Glutamatergic neuron (in vitro differentiated cells): ENCODE measurements around the gene BRINP3. TPM values are rescaled to one million over a fixed set of nuclear protein-coding genes. Genes with fewer than 3 reads are reported as not detected.
A peak's percentile ranks its signal among the peaks of the same experiment; 100 is the strongest.

Source experiments
- DNase-seq: peaks from one replicate; pipeline ENCODE4 v3.0.0; 2022
- H3K27ac Mint-ChIP-seq: one replicate; pipeline ENCODE4 v1.8.0; 2020; ENCODE audit warnings: mild to moderate bottlenecking, mixed read lengths, inconsistent platforms; ENCODE audit not compliant: unreplicated experiment
- H3K27me3 Mint-ChIP-seq: one replicate; pipeline ENCODE4 v1.8.0; 2020; ENCODE audit warnings: mild to moderate bottlenecking, moderate library complexity, mixed read lengths, inconsistent platforms; ENCODE audit not compliant: unreplicated experiment
- H3K36me3 Mint-ChIP-seq: one replicate; pipeline ENCODE4 v1.8.0; 2020; ENCODE audit warnings: mild to moderate bottlenecking, mixed read lengths, inconsistent platforms; ENCODE audit not compliant: unreplicated experiment
- H3K4me1 Mint-ChIP-seq: one replicate; pipeline ENCODE4 v1.8.0; 2020; ENCODE audit warnings: mild to moderate bottlenecking, low read depth, mixed read lengths, inconsistent platforms; ENCODE audit not compliant: unreplicated experiment
- H3K4me3 Mint-ChIP-seq: one replicate; pipeline ENCODE4 v1.8.0; 2020; ENCODE audit warnings: mild to moderate bottlenecking, mixed read lengths, inconsistent platforms; ENCODE audit not compliant: unreplicated experiment
- H3K9me3 Mint-ChIP-seq: one replicate; pipeline ENCODE4 v1.8.0; 2020; ENCODE audit warnings: mild to moderate bottlenecking, moderate library complexity, mixed read lengths, inconsistent platforms; ENCODE audit not compliant: unreplicated experiment
- total RNA-seq: library from RNA; stranded (reverse); fragmentation: NEBNext Ultra II Directional; extraction: Animal tissue kit (Norgen Biotek cat#: 25700); gene quantifications from one replicate; pipeline ENCODE4 v1.2.1, GENCODE V29; 2021; ENCODE audit not compliant: unreplicated experiment
- TF ChIP-seq, protein P1 (sequence below): fragments of 200-600 bp; sonication (generic); IDR thresholded peaks from one replicate; pipeline ENCODE4 v1.5.0; 2021; ENCODE audit not compliant: partially characterized antibody, unreplicated experiment

The BRINP3 gene
- total RNA-seq, 1 donor from 2014 or later, result not detected

GRCh38 chr1:190479050-190479397, 1.4 kb upstream of the BRINP3 start:
- DNase-seq, result no peak
- Mint-ChIP-seq H3K4me3 (peak overlapping the region; percentile 90), H3K4me1 (peaks cover 31% of the 10 kb centered on the region), H3K27me3 (peaks cover 15% of the 10 kb centered on the region), H3K36me3 (no peaks in the 10 kb centered on the region), H3K27ac (peak overlapping the region; percentile 72), H3K9me3 (peaks cover 11% of the 10 kb centered on the region)
- TF ChIP-seq, protein P1, sequence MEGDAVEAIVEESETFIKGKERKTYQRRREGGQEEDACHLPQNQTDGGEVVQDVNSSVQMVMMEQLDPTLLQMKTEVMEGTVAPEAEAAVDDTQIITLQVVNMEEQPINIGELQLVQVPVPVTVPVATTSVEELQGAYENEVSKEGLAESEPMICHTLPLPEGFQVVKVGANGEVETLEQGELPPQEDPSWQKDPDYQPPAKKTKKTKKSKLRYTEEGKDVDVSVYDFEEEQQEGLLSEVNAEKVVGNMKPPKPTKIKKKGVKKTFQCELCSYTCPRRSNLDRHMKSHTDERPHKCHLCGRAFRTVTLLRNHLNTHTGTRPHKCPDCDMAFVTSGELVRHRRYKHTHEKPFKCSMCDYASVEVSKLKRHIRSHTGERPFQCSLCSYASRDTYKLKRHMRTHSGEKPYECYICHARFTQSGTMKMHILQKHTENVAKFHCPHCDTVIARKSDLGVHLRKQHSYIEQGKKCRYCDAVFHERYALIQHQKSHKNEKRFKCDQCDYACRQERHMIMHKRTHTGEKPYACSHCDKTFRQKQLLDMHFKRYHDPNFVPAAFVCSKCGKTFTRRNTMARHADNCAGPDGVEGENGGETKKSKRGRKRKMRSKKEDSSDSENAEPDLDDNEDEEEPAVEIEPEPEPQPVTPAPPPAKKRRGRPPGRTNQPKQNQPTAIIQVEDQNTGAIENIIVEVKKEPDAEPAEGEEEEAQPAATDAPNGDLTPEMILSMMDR, result no peak

GRCh38 chr1:190478149-190479049, 735 bp upstream of the BRINP3 start:
- H3K9me3 Mint-ChIP-seq, result peaks cover 11% of the 10 kb centered on the region
- H3K27ac Mint-ChIP-seq, result peak overlapping the region; percentile 72
- TF ChIP-seq, protein P1, result no peak
- H3K4me1 Mint-ChIP-seq, result peaks cover 31% of the 10 kb centered on the region
- H3K36me3 Mint-ChIP-seq, result no peaks in the 10 kb centered on the region
- peaks cover 17% of the 10 kb centered on the region for H3K27me3 Mint-ChIP-seq
- H3K4me3 Mint-ChIP-seq, result peak overlapping the region; percentile 90
- peak; percentile 66 for DNase-seq

DNA sequence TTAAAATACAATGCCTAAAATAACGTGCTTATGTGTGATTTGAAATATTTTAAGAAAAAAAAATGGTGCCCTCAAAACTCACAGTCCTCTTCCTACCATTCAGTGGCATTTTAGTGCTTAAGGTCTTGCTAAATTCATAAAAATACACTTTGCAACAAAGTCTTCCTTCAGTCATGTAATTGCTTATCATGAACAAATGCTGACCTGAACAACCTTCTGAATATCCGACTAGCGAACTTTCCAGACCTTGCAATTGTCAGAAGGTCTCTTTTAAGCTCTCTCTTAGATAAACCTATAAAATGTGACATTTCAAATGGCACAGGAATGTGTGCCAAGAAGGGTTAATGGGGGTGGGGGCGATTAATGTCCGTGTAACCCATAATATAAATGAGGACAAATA, 858 bp downstream of the BRINP3 start:
- no peak overlapping the region for H3K27ac Mint-ChIP-seq
- H3K27me3 Mint-ChIP-seq, result peaks cover 17% of the 10 kb centered on the region
- H3K9me3 Mint-ChIP-seq, result peaks cover 11% of the 10 kb centered on the region
- peak overlapping the region; percentile 25 for H3K4me3 Mint-ChIP-seq
- TF ChIP-seq, protein P1, result no peak
- peaks cover 31% of the 10 kb centered on the region for H3K4me1 Mint-ChIP-seq
- H3K36me3 Mint-ChIP-seq, result no peaks in the 10 kb centered on the region
- no peak for DNase-seq

DNA sequence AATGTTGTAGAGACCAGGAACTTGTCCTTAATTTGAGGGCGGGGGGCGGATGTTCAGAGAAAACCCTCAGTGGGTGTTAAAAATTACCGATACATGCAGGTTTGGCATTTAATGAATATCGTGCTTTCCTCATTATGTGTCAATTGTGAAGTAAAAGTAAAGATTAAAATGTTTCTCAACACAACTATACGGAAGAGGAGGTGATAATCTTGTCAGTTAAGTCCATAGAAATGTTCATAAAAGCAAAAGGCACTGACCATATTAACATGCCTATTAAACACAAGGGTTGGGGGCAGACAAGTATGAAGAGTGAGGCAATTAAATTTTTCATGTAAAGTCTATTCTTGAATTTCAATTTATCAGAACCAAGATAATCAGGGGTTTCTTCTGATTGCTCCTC, 1.3 kb downstream of the BRINP3 start:
- TF ChIP-seq, protein P1, result no peak
- peaks cover 11% of the 10 kb centered on the region for H3K9me3 Mint-ChIP-seq

More for the DNA sequence above, 1.3 kb downstream of the BRINP3 start:
- Mint-ChIP-seq H3K36me3 (no peaks in the 10 kb centered on the region), H3K27ac (no peak overlapping the region), H3K4me1 (peaks cover 31% of the 10 kb centered on the region), H3K27me3 (peaks cover 17% of the 10 kb centered on the region), H3K4me3 (peak overlapping the region; percentile 83)
- no peak for DNase-seq
